HL-60/S4 treated with phorbol 12-myristate 13-acetate at 8.2 ng/mL for 4 days and 3 days (cell line): Measurements from ENCODE around the gene TRABD2B.

Source experiments
- in situ Hi-C: fragments of 300-500 bp; cut with MboI; formaldehyde crosslinking; loops from 2 replicates; pipeline ENCODE4 v1.15.0; 2022; ENCODE audit warnings: low sequenced_read_pairs

Gene TRABD2B

DNA sequence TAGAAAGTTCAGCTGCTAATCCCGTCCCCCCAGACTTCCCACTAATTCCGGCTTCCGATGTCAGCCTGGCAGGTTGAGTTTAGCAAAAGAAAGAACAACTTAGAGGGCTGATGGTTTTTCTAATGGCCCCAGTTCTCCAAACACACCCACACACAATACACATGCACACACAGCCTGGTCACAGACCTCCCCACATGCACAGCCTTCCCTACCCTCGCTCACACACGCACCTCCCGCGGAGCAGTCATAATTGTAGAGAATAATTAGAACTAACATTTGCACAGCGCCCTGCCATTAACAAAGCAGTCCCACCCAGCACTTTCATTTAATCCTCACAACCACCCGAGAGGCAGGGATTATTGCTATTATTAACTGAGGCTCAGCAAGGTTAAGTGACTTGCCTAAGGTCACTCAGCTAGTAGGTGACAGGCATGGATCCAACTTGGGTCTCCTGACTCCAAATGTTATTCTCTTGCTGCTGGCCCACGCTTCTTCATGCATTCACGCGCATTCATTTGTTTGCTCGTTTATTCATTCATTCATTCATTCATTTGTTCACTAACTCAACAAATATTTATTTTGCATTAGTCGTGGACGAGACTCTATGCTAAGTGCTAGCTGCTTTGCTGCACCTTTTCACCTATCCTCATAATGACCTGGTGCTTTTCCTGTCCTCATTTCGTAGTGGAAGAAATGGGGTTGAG, 284.4 kb downstream of the TRABD2B start:
- in situ Hi-C loops: loop anchor here (25.0 kb wide), 1 partner anchor 325 kb away; no protein-coding TSS in a partner anchor

DNA sequence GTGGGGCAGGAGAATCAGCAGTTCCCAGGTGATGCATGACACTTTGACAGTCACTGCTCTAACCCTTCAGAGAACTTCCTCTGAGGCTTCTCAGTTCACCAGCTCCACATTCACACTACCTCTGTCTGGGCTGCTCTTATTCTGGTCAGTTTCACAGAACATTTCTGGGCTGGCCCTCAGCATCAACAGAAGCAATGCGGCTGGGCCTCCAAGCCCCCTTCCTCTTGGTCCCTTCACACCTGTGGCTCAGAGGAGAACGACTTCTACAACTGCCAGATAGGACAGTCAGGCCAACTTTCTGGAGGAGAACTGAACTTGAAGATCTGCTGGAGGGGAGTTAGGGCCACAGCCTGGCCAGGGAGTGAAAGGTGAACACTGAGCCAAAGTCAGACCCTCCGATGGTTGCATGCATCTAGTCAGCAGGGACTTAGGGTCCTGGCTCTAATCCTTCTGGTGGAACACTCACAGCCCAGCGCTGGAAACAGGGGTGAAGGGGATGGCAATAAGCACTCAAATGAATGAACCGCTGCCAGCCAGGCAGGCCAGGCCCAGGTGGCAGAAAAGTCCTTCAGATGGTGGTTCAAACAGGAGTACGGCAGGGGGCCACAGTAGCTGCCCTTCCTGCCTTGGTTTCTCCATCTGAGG, 285.2 kb downstream of the TRABD2B start:
- in situ Hi-C loops: loop anchor here (25.0 kb wide), 1 partner anchor 325 kb away; no protein-coding TSS in a partner anchor

DNA sequence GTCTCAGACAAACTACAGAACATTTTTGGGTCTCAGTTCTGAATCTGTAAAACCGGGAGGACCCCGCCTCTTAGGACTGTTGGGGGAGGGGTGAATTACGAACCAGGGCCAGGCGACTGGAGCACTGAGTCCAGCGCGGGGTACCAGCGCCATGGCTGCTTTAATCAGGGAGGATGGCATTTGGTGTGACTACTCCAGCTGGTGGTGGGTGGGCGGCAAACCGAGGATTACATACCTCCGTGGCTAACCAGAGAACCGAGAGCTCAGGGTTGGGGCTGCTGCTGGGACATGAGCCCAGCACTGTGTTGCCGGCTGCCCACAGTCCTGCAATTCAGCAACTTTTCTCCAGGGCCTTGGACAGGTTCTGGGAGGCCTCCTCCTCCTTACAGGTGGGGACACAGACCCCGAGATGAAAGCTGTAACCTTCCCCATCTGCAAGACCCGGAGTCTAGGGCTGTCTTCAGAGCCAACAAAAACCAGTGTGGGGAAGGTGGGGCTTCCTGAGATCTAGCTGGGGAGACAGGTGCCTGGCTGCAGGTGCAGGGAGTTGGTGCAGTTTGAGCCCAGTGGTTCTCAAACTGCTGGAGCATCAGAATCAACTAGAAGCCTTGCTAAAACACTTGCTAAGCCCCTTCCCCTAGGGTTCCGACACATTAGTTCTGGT, 285.9 kb downstream of the TRABD2B start:
- in situ Hi-C loops: loop anchor here (25.0 kb wide), 1 partner anchor 324 kb away; no protein-coding TSS in a partner anchor
